Smooth muscle cell (in vitro differentiated cells): Measurements from ENCODE around the gene TPD52L2. TPM values are rescaled to one million over a fixed set of nuclear protein-coding genes. Genes with fewer than 3 reads are reported as not detected.
A peak's percentile ranks its signal among the peaks of the same experiment; 100 is the strongest.

Experiments
- DNase-seq: peaks from one replicate; lab custom pipeline; 2025; ENCODE audit not compliant: unreplicated experiment; lab: John Stamatoyannopoulos, UW
- H2AFZ ChIP-seq: fragments of 200-600 bp; sonication (generic); 2 replicates; pipeline ENCODE4 v1.6.0; 2016; ENCODE audit warnings: antibody characterized with exemption, low read depth, mild to moderate bottlenecking
- H3F3A ChIP-seq: fragments of 200-600 bp; sonication (generic); 2 replicates; pipeline ENCODE4 v1.6.0; 2017; ENCODE audit warnings: antibody characterized with exemption, low read depth
- H3K27ac ChIP-seq: fragments of 200-600 bp; sonication (generic); 2 replicates; pipeline ENCODE4 v1.5.1; 2016; ENCODE audit warnings: low read depth, mild to moderate bottlenecking
- H3K27me3 ChIP-seq: fragments of 200-600 bp; sonication (generic); 2 replicates; pipeline ENCODE4 v1.6.1; 2016; ENCODE audit warnings: low read depth, mild to moderate bottlenecking
- H3K36me3 ChIP-seq: fragments of 200-600 bp; sonication (generic); 2 replicates; pipeline ENCODE4 v1.5.1; 2016; ENCODE audit warnings: low read depth
- H3K4me1 ChIP-seq: fragments of 200-600 bp; sonication (generic); 2 replicates; pipeline ENCODE4 v1.5.1; 2016; ENCODE audit warnings: low read depth
- H3K4me2 ChIP-seq: fragments of 200-600 bp; sonication (generic); 2 replicates; pipeline ENCODE4 v1.6.0; 2016; ENCODE audit warnings: mild to moderate bottlenecking
- H3K4me3 ChIP-seq: fragments of 200-600 bp; sonication (generic); 2 replicates; pipeline ENCODE4 v1.5.1; 2016; ENCODE audit warnings: mild to moderate bottlenecking
- H3K79me2 ChIP-seq: fragments of 200-600 bp; sonication (generic); 2 replicates; pipeline ENCODE4 v1.6.0; 2016; ENCODE audit warnings: low read depth, mild to moderate bottlenecking
- H3K9ac ChIP-seq: fragments of 200-600 bp; sonication (generic); 2 replicates; pipeline ENCODE4 v1.6.0; 2016; ENCODE audit warnings: low read depth
- H3K9me3 ChIP-seq: fragments of 200-600 bp; sonication (generic); replicated peaks from 2 replicates; pipeline ENCODE4 v1.5.1; 2016; ENCODE audit warnings: low read depth
- H4K20me1 ChIP-seq: fragments of 200-600 bp; sonication (generic); 2 replicates; pipeline ENCODE4 v1.6.0; 2016; ENCODE audit warnings: low read depth
- CTCF ChIP-seq: fragments of 200-600 bp; sonication (generic); IDR thresholded peaks from 2 replicates; pipeline ENCODE4 v1.5.1; 2017; ENCODE audit warnings: borderline replicate concordance, mild to moderate bottlenecking, antibody characterized with exemption; ENCODE audit not compliant: insufficient read depth, poor library complexity, severe bottlenecking
- whole genome bisulfite sequencing: methylation state at CpG from one replicate; pipeline ENCODE4 v1.1.7; 2016; ENCODE audit warnings: low lambda C conversion rate; 5-methylcytosine and 5-hydroxymethylcytosine counted together
- polyA plus RNA-seq: library from polyadenylated mRNA; unstranded; fragments of >200 nt; fragmentation: Nextera tagmentation; extraction: Ambion mirVana; gene quantifications from 2 replicates; pipeline ENCODE4 v1.2.1, GENCODE V29; 2016
- total RNA-seq: library from RNA; depleted of rRNA; stranded (reverse); fragments of >200 nt; gene quantifications from 2 replicates; pipeline ENCODE4 v1.2.3, GENCODE V29; 2014

TPD52L2 gene
- total and polyA plus RNA-seq, 2 experiments from 2014 or later, result 74.4 to 93.8 TPM

- H3K27ac ChIP-seq, result no peak overlapping the region
- H3K9ac ChIP-seq, result no peak overlapping the region
- peaks cover 38% of the 10 kb centered on the region for H3F3A ChIP-seq
- H3K4me3 ChIP-seq, result no peak overlapping the region
- H3K36me3 ChIP-seq, result no peaks in the 10 kb centered on the region
- no peaks in the 10 kb centered on the region for H3K9me3 ChIP-seq
- H3K27me3 ChIP-seq, result no peaks in the 10 kb centered on the region
- no peak overlapping the region for H3K4me2 ChIP-seq
- no peak for DNase-seq
- peaks cover 13% of the 10 kb centered on the region for H3K79me2 ChIP-seq
- WGBS, result 97% methylated on average over 29 of the region's 29 CpGs
- H2AFZ ChIP-seq, result no peak overlapping the region
- H4K20me1 ChIP-seq, result peaks cover 73% of the 10 kb centered on the region
- TF ChIP-seq CTCF, result no peak
- H3K4me1 ChIP-seq, result peaks cover 5% of the 10 kb centered on the region
Observed at GRCh38 chr20:63891061-63892002, 26.3 kb downstream of the TPD52L2 start.

- no peak overlapping the region for H3K4me3 ChIP-seq
- no peak overlapping the region for H3K9ac ChIP-seq
- no peak overlapping the region for H2AFZ ChIP-seq
- no peak overlapping the region for H3K4me2 ChIP-seq
- H3K36me3 ChIP-seq, result no peaks in the 10 kb centered on the region
- H3K27ac ChIP-seq, result no peak overlapping the region
- DNase-seq, result no peak
- 98% methylated on average over 7 of the region's 7 CpGs for WGBS
- no peaks in the 10 kb centered on the region for H3K9me3 ChIP-seq
- H3K27me3 ChIP-seq, result no peaks in the 10 kb centered on the region
- peaks cover 22% of the 10 kb centered on the region for H3K79me2 ChIP-seq
- no peak for TF ChIP-seq CTCF
- H3F3A ChIP-seq, result peaks cover 42% of the 10 kb centered on the region
- H4K20me1 ChIP-seq, result peaks cover 75% of the 10 kb centered on the region
- H3K4me1 ChIP-seq, result peaks cover 10% of the 10 kb centered on the region
Observed at GRCh38 chr20:63892402-63892801, 27.3 kb downstream of the TPD52L2 start.

GRCh38 chr20:63893999-63894357 lies 28.9 kb downstream of the TPD52L2 start:
- H3K79me2 ChIP-seq, result peaks cover 36% of the 10 kb centered on the region
- H3K4me1 ChIP-seq, result peaks cover 10% of the 10 kb centered on the region
- peak overlapping the region; percentile 58 for H3K4me3 ChIP-seq
- H3F3A ChIP-seq, result peaks cover 42% of the 10 kb centered on the region
- no peaks in the 10 kb centered on the region for H3K36me3 ChIP-seq
- WGBS, result 46% methylated on average over 6 of the region's 6 CpGs
- H2AFZ ChIP-seq, result no peak overlapping the region
- H4K20me1 ChIP-seq, result peaks cover 75% of the 10 kb centered on the region
- H3K27me3 ChIP-seq, result no peaks in the 10 kb centered on the region
- H3K9me3 ChIP-seq, result no peaks in the 10 kb centered on the region
- no peak for DNase-seq
- H3K27ac ChIP-seq, result no peak overlapping the region
- H3K4me2 ChIP-seq, result peak overlapping the region; percentile 89
- TF ChIP-seq CTCF, result no peak
- H3K9ac ChIP-seq, result no peak overlapping the region
